Activated CD4-positive, alpha-beta T cell treated with anti-CD3 and anti-CD28 coated beads, Interleukin-2, Interleukin-4, amounts not matched to agents 100 ng/mL and 50 ng/mL, durations not matched to agents 16 hours and 8 hours (primary cell): ENCODE results near the gene TPSAB1.

Source experiments
- DNase-seq: peaks from one replicate; pipeline ENCODE4 v3.0.0-alpha.2; 2020; ENCODE audit warnings: low spot score

The TPSAB1 gene

GRCh38 chr16:1285669-1286512, 45.4 kb downstream of the TPSAB1 start:
- no peak for DNase-seq

GRCh38 chr16:1286513-1287094, 46.1 kb downstream of the TPSAB1 start:
- DNase-seq, result no peak

GRCh38 chr16:1287982-1288670, 47.6 kb downstream of the TPSAB1 start:
- no peak for DNase-seq

GRCh38 chr16:1288813-1289476, 48.4 kb downstream of the TPSAB1 start:
- DNase-seq, result no peak

- no peak for DNase-seq
Observed at GRCh38 chr16:1289477-1289866, 49.0 kb downstream of the TPSAB1 start.

GRCh38 chr16:1290063-1290501, 49.6 kb downstream of the TPSAB1 start:
- no peak for DNase-seq

GRCh38 chr16:1290860-1291575, 50.5 kb downstream of the TPSAB1 start:
- no peak for DNase-seq

- no peak for DNase-seq
Observed at GRCh38 chr16:1291576-1291974, 51.1 kb downstream of the TPSAB1 start.
